HepG2 (cell line): ENCODE measurements around the gene AKAP10. TPM values are rescaled to one million over a fixed set of nuclear protein-coding genes. Genes with fewer than 3 reads are reported as not detected.

Source experiments
- EZH2 ChIP-seq: conservative IDR thresholded peaks from 2 replicates; pipeline ENCODE4 v1.6.1; 2012; ENCODE audit warnings: mild to moderate bottlenecking, low read depth, low read length, moderate library complexity
- GATA4 ChIP-seq: sonication (generic); IDR thresholded peaks from 2 replicates; pipeline ENCODE4 v1.6.1; 2016; ENCODE audit warnings: antibody characterized with exemption, low read depth, borderline replicate concordance
- HNRNPUL1 ChIP-seq: fragments of 200-400 bp; formaldehyde crosslinking; IDR thresholded peaks from 2 replicates; pipeline ENCODE4 v1.6.1; 2017; ENCODE audit warnings: low read depth, mild to moderate bottlenecking, low read length, moderate library complexity
- IKZF1 ChIP-seq: fragments of 450-650 bp; IDR thresholded peaks from 2 replicates; pipeline ENCODE4 v1.7.1; 2016
- JUN ChIP-seq: sonication (generic); formaldehyde crosslinking; IDR thresholded peaks from 2 replicates; pipeline ENCODE4 v1.4.0; 2020; ENCODE audit warnings: mild to moderate bottlenecking, missing genetic modification reagents
- KDM5B ChIP-seq: sonication (generic); formaldehyde crosslinking; IDR thresholded peaks from 2 replicates; pipeline ENCODE4 v1.4.0; 2020; ENCODE audit warnings: missing genetic modification reagents, mild to moderate bottlenecking, borderline replicate concordance
- KLF15 ChIP-seq: sonication (generic); formaldehyde crosslinking; IDR thresholded peaks from 2 replicates; pipeline ENCODE4 v1.8.1; 2023; ENCODE audit warnings: borderline replicate concordance, mild to moderate bottlenecking, inconsistent platforms, missing genetic modification reagents, mixed read lengths
- LCORL ChIP-seq, 2 experiments: fragments of 450-650 bp in 1 of 2; sonication (generic) in 1 of 2; formaldehyde crosslinking in 1 of 2; IDR thresholded peaks; 2 replicates each; pipeline versions ENCODE4 v1.5.0 to v1.6.1; 2017 to 2020; ENCODE audit warnings: antibody characterized with exemption in 1 of 2, missing genetic modification reagents in 1 of 2
- POGZ ChIP-seq: sonication (generic); formaldehyde crosslinking; IDR thresholded peaks from 2 replicates; pipeline ENCODE4 v1.4.0; 2020; ENCODE audit warnings: mild to moderate bottlenecking, missing genetic modification reagents
- PTBP1 ChIP-seq: fragments of 200-400 bp; formaldehyde crosslinking; IDR thresholded peaks from 2 replicates; pipeline ENCODE4 v1.6.1; 2018; ENCODE audit warnings: low read length, low read depth; ENCODE audit not compliant: poor library complexity, severe bottlenecking
- RARG ChIP-seq: sonication (generic); formaldehyde crosslinking; IDR thresholded peaks from 2 replicates; pipeline ENCODE4 v1.4.0; 2020; ENCODE audit warnings: low read depth, mild to moderate bottlenecking, missing genetic modification reagents
- SETDB1 ChIP-seq: sonication (generic); formaldehyde crosslinking; IDR thresholded peaks from 2 replicates; pipeline ENCODE4 v1.5.1; 2020; ENCODE audit warnings: missing genetic modification reagents, mild to moderate bottlenecking, borderline replicate concordance
- SRSF9 ChIP-seq: fragments of 200-400 bp; formaldehyde crosslinking; IDR thresholded peaks from 2 replicates; pipeline ENCODE4 v1.6.1; 2018; ENCODE audit warnings: borderline replicate concordance, mild to moderate bottlenecking, low read depth, low read length; ENCODE audit not compliant: insufficient read depth, poor library complexity, severe bottlenecking
- WIZ ChIP-seq: sonication (generic); formaldehyde crosslinking; IDR thresholded peaks from 2 replicates; pipeline ENCODE4 v1.5.1; 2020; ENCODE audit warnings: mild to moderate bottlenecking, missing genetic modification reagents
- ZBTB4 ChIP-seq: sonication (generic); formaldehyde crosslinking; IDR thresholded peaks from 2 replicates; pipeline ENCODE4 v1.4.0; 2020; ENCODE audit warnings: missing genetic modification reagents, mild to moderate bottlenecking, borderline replicate concordance
- ZNF20 ChIP-seq: sonication (generic); formaldehyde crosslinking; IDR thresholded peaks from 2 replicates; pipeline ENCODE4 v1.4.0; 2020; ENCODE audit warnings: mild to moderate bottlenecking, moderate library complexity, missing genetic modification reagents
- polyA plus RNA-seq, 8 experiments: library from polyadenylated mRNA; depleted of rRNA in 3 of 8; stranded (reverse) in 7 of 8; unstranded in 1 of 8; fragments of >200 nt; fragmentation: Illumina TruSeq in 4 of 8; extraction: Trizol in 4 of 8; gene quantifications; 2 replicates each; pipeline versions ENCODE4 v1.2.1 to v1.2.3, GENCODE V29; 2011 to 2016; ENCODE audit warnings: low read depth in 4 of 8, missing spikeins in 1 of 8, mixed read lengths in 1 of 8; ENCODE audit not compliant: insufficient read depth in 1 of 8
- total RNA-seq, 5 experiments: library from RNA; depleted of rRNA; stranded (reverse); fragments of >200 nt; fragmentation: Illumina TruSeq; extraction: Trizol; gene quantifications; 2 replicates each; pipeline ENCODE4 v1.2.3, GENCODE V29; 2016; ENCODE audit warnings: low read depth in 1 of 5
- TF ChIP-seq, protein P1 (sequence below): sonication (generic); formaldehyde crosslinking; IDR thresholded peaks from 2 replicates; pipeline ENCODE4 v1.8.0; 2022; ENCODE audit warnings: missing genetic modification reagents, low read depth, mild to moderate bottlenecking, borderline replicate concordance
- TF ChIP-seq, protein P2 (sequence below): sonication (generic); formaldehyde crosslinking; IDR thresholded peaks from 2 replicates; pipeline ENCODE4 v1.8.1; 2023; ENCODE audit warnings: missing genetic modification reagents, inconsistent platforms, borderline replicate concordance
- TF ChIP-seq, protein P3 (sequence below): sonication (generic); formaldehyde crosslinking; IDR thresholded peaks from 2 replicates; pipeline ENCODE4 v1.8.1; 2023; ENCODE audit warnings: missing genetic modification reagents, mild to moderate bottlenecking, borderline replicate concordance
- TF ChIP-seq, protein P4 (sequence below): sonication (generic); formaldehyde crosslinking; IDR thresholded peaks from 2 replicates; pipeline ENCODE4 v1.4.0; 2020; ENCODE audit warnings: missing genetic modification reagents

Gene AKAP10
- total and polyA plus RNA-seq, 2 of the 13 experiments (the other 11 are each of a cell fraction or from before 2014, with no cell fraction given), result 17.6 to 21.7 TPM

DNA sequence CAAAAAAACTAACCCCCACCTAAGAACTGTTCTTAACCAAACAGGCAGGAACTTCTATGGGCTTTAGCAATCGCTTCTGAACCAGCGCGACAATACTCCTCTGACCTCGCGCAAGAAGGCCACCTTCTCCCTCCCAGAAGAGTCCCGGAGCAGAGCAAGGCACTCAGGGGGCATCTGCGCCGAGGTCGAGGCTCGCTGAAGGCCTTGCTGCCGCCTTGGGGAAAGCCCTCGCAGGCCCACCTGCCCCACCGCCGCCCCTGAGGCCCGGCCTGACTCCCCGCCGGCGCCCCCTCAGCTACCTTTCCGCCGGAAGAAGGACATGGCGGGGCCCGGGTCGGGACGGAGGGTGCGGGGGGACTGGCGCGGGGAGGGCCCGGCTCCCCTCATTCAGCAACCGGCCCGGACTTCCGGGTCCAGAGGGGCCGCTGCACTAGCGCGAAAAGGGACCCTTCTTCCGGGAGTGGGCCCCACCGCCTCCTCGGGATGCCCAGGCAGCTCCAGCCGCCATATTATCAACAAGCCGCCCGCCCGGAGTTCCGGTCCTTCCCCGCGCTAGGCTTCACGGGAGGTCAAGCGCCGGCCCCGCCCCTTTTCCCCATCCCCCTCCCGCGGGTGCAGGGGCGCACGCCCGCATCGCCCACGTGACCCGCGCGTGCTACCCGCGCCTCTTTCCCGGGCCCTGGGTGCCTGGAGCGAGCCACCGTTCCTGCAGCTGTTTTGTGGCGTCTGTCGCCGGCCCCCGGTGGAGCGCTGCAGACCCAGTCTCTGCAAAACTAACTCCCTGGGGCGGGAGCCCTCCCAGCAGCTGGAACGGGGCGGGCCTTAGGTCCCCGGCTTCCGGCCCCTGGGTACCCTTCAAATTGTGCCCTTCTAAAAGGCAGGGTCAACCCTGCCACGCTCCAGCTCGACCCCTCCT, at the start of gene AKAP10 (continued):
- TF ChIP-seq SETDB1 (CRISPR knock-in tag) (no peak), JUN (CRISPR knock-in tag) (peak; percentile 49; the same call in 1 of the 2 replicates), RARG (CRISPR knock-in tag) (0 out of 2 replicates have a peak, but pooled peaks have one; percentile 64), KDM5B (CRISPR knock-in tag) (peak; percentile 98), POGZ (CRISPR knock-in tag) (peak; percentile 59; the same call in 1 of the 2 replicates), KLF15 (CRISPR knock-in tag) (peak; percentile 95; the same call in 1 of the 2 replicates), PTBP1 (no peak), LCORL (IDR thresholded peaks at IDR 0.05) (no peak), LCORL (CRISPR knock-in tag; IDR thresholded peaks at IDR 0.05) (peak; percentile 59; the same call in 1 of the 2 replicates), EZH2 (no peak), GATA4 (no peak), ZBTB4 (CRISPR knock-in tag) (no peak; the same call in 1 of the 2 replicates), SRSF9 (no peak), WIZ (CRISPR knock-in tag) (peak; percentile 66; the same call in 1 of the 2 replicates), ZNF20 (CRISPR knock-in tag) (peak; percentile 60; the same call in 1 of the 2 replicates), HNRNPUL1 (no peak), IKZF1 (no peak)
- TF ChIP-seq, protein P1, sequence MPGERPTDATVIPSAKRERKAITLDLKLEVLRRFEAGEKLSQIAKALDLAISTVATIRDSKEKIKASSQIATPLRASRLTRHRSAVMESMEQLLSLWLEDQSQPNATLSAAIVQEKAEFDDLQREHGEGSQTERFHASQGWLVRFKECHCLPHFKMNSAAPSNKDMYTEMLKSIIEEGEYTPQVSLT (CRISPR knock-in tag), result no peak
- TF ChIP-seq, protein P2, sequence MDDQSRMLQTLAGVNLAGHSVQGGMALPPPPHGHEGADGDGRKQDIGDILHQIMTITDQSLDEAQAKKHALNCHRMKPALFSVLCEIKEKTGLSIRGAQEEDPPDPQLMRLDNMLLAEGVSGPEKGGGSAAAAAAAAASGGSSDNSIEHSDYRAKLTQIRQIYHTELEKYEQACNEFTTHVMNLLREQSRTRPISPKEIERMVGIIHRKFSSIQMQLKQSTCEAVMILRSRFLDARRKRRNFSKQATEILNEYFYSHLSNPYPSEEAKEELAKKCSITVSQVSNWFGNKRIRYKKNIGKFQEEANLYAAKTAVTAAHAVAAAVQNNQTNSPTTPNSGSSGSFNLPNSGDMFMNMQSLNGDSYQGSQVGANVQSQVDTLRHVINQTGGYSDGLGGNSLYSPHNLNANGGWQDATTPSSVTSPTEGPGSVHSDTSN (CRISPR knock-in tag), result peak; percentile 63; the same call in 1 of the 2 replicates
- TF ChIP-seq, protein P3, sequence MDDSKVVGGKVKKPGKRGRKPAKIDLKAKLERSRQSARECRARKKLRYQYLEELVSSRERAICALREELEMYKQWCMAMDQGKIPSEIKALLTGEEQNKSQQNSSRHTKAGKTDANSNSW (CRISPR knock-in tag), result peak; percentile 89; the same call in 1 of the 2 replicates
- TF ChIP-seq, protein P4, sequence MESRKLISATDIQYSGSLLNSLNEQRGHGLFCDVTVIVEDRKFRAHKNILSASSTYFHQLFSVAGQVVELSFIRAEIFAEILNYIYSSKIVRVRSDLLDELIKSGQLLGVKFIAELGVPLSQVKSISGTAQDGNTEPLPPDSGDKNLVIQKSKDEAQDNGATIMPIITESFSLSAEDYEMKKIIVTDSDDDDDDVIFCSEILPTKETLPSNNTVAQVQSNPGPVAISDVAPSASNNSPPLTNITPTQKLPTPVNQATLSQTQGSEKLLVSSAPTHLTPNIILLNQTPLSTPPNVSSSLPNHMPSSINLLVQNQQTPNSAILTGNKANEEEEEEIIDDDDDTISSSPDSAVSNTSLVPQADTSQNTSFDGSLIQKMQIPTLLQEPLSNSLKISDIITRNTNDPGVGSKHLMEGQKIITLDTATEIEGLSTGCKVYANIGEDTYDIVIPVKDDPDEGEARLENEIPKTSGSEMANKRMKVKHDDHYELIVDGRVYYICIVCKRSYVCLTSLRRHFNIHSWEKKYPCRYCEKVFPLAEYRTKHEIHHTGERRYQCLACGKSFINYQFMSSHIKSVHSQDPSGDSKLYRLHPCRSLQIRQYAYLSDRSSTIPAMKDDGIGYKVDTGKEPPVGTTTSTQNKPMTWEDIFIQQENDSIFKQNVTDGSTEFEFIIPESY, result no peak
